A673 (cell line): Measurements from ENCODE around the gene PARD3. TPM values are rescaled to one million over a fixed set of nuclear protein-coding genes. Genes with fewer than 3 reads are reported as not detected.

Source experiments
- BruUV-seq: library from RNA; stranded (reverse); fragments of 400-500 nt; replicated peaks from 2 replicates; lab custom pipeline; 2021; lab: Mats Ljungman, UMichigan
- CTCF ChIA-PET: fragments of 300-600 bp; sonication (Branson Sonifier 250); formaldehyde crosslinking; loops from one replicate; lab custom pipeline; 2022; ENCODE audit warnings: antibody characterized with exemption; lab: Charles Lee
- POLR2A ChIA-PET: fragments of 300-600 bp; sonication (Branson Sonifier 250); formaldehyde crosslinking; loops from one replicate; lab custom pipeline; 2022; ENCODE audit warnings: antibody characterized with exemption; ENCODE audit not compliant: low non-redundant PET; lab: Charles Lee
- DNase-seq: peaks from one replicate; pipeline ENCODE4 v3.0.0-alpha.2; 2015; ENCODE audit warnings: low spot score
- H3K27ac ChIP-seq: fragments of 200-600 bp; sonication (generic); 2 replicates; pipeline ENCODE4 v1.5.1; 2016; ENCODE audit warnings: mixed run types, low read depth, mild to moderate bottlenecking, mixed read lengths, antibody characterized with exemption, low read length; ENCODE audit not compliant: poor library complexity, severe bottlenecking
- H3K27me3 ChIP-seq: fragments of 200-600 bp; sonication (generic); replicated peaks from 2 replicates; pipeline ENCODE4 v1.6.1; 2017; ENCODE audit warnings: mixed run types, low read depth, mild to moderate bottlenecking, mixed read lengths, antibody characterized with exemption, low read length; ENCODE audit not compliant: insufficient read depth, poor library complexity
- H3K36me3 ChIP-seq: fragments of 200-600 bp; sonication (generic); 2 replicates; pipeline ENCODE4 v1.6.1; 2016; ENCODE audit warnings: mixed run types, mild to moderate bottlenecking, mixed read lengths, antibody characterized with exemption, low read length; ENCODE audit not compliant: insufficient read depth, poor library complexity, severe bottlenecking
- H3K4me1 ChIP-seq: fragments of 200-600 bp; sonication (generic); 2 replicates; pipeline ENCODE4 v1.6.1; 2017; ENCODE audit warnings: mixed run types, mild to moderate bottlenecking, mixed read lengths, antibody characterized with exemption, low read length; ENCODE audit not compliant: insufficient read depth, poor library complexity, severe bottlenecking
- H3K4me3 ChIP-seq: fragments of 200-600 bp; sonication (generic); 2 replicates; pipeline ENCODE4 v1.5.1; 2016; ENCODE audit warnings: low read depth, mixed run types, mild to moderate bottlenecking, mixed read lengths, low read length; ENCODE audit not compliant: poor library complexity, severe bottlenecking
- H3K9me3 ChIP-seq: fragments of 200-600 bp; sonication (generic); 2 replicates; pipeline ENCODE4 v1.6.1; 2016; ENCODE audit warnings: mixed run types, low read depth, mild to moderate bottlenecking, mixed read lengths, antibody characterized with exemption, low read length; ENCODE audit not compliant: poor library complexity, severe bottlenecking
- CTCF ChIP-seq: fragments of 300-800, 200-600 bp; sonication (generic); conservative IDR thresholded peaks from 2 replicates; pipeline ENCODE4 v1.5.1; 2017; ENCODE audit warnings: low read depth, mild to moderate bottlenecking, antibody characterized with exemption, low read length, moderate library complexity, mixed read lengths
- EZH2 ChIP-seq: fragments of 200-600 bp; sonication (generic); IDR thresholded peaks from 2 replicates; pipeline ENCODE4 v1.6.1; 2017; ENCODE audit warnings: borderline replicate concordance, low read depth, mild to moderate bottlenecking, mixed read lengths, antibody characterized with exemption, low read length; ENCODE audit not compliant: poor library complexity, severe bottlenecking
- intact Hi-C: fragments of 100-400 bp; cut with micrococcal nuclease; formaldehyde crosslinking; loops from one replicate; pipeline ENCODE4 v1.10.0; 2022; ENCODE audit not compliant: unreplicated experiment
- total RNA-seq: library from RNA; stranded (reverse); gene quantifications from 2 replicates; pipeline ENCODE4 v1.2.3, GENCODE V29; 2021

The PARD3 gene
- total RNA-seq, 1 experiment from 2014 or later = 28.0 TPM

- BruUV-seq = no TSS peak
- ChIA-PET CTCF (no interaction called here), POLR2A (no interaction called here)
- Histone ChIP-seq H3K4me1 (peaks cover 33% of the 10 kb centered on the region), H3K4me3 (no peak overlapping the region), H3K36me3 (no peaks in the 10 kb centered on the region), H3K9me3 (peaks cover 6% of the 10 kb centered on the region), H3K27me3 (no peaks in the 10 kb centered on the region), H3K27ac (peak overlapping the region; percentile 9)
- peak; percentile 50 for DNase-seq
- TF ChIP-seq EZH2 (no peak), CTCF (no peak)
- intact Hi-C loops = no loop called here
Observed at GRCh38 chr10:34374356-34375045, 440.6 kb downstream of the PARD3 start.

GRCh38 chr10:34373211-34373610 lies 441.9 kb downstream of the PARD3 start:
- ChIA-PET POLR2A (no interaction called here), CTCF (no interaction called here)
- DNase-seq = no peak
- Histone ChIP-seq H3K4me1 (peaks cover 33% of the 10 kb centered on the region), H3K9me3 (peaks cover 6% of the 10 kb centered on the region), H3K27me3 (no peaks in the 10 kb centered on the region), H3K27ac (no peak overlapping the region), H3K4me3 (no peak overlapping the region), H3K36me3 (no peaks in the 10 kb centered on the region)
- BruUV-seq = no TSS peak
- no peak for TF ChIP-seq EZH2
- TF ChIP-seq CTCF = no peak
- intact Hi-C loops = no loop called here

- ChIA-PET POLR2A (no interaction called here), CTCF (no interaction called here)
- Histone ChIP-seq H3K36me3 (no peaks in the 10 kb centered on the region), H3K27me3 (no peaks in the 10 kb centered on the region), H3K27ac (no peak overlapping the region), H3K4me3 (no peak overlapping the region), H3K9me3 (peaks cover 6% of the 10 kb centered on the region), H3K4me1 (peaks cover 33% of the 10 kb centered on the region)
- intact Hi-C loops = no loop called here
- TF ChIP-seq EZH2 (no peak), CTCF (no peak)
- no peak for DNase-seq
- no TSS peak for BruUV-seq
Observed at GRCh38 chr10:34372509-34372908, 442.6 kb downstream of the PARD3 start.
